Activated CD8-positive, alpha-beta memory T cell treated with anti-CD3 and anti-CD28 coated beads, Interleukin-2, amount 10 ng/mL, durations not matched to agents 7 days and 5 days (primary cell): ENCODE results near the gene DYDC2. TPM values are rescaled to one million over a fixed set of nuclear protein-coding genes. Genes with fewer than 3 reads are reported as not detected.
"Not testable (repeated sequence)": the region's sequence is repeated elsewhere in the genome, so short reads cannot be mapped to it uniquely, and the experiment has no call there.

Experiments used
- ATAC-seq: fragments of 150-1000 bp; cut with Tn5 transposase; one replicate; pipeline ENCODE4 v1.10.0; 2021; ENCODE audit warnings: moderate library complexity
- CTCF ChIA-PET: fragments of 350-600 bp; sonication (Branson Sonifier 250); formaldehyde crosslinking; loops from one replicate; lab custom pipeline; 2021; ENCODE audit warnings: antibody characterized with exemption; lab: Charles Lee
- DNase-seq: peaks from one replicate; pipeline ENCODE4 v3.0.0-alpha.2; 2020
- H3K27ac Mint-ChIP-seq: one replicate; pipeline ENCODE4 v1.8.0; 2021; ENCODE audit warnings: mild to moderate bottlenecking, mixed read lengths
- H3K27me3 Mint-ChIP-seq: one replicate; pipeline ENCODE4 v1.8.0; 2021; ENCODE audit warnings: mixed read lengths
- H3K36me3 Mint-ChIP-seq: one replicate; pipeline ENCODE4 v1.8.0; 2021; ENCODE audit warnings: mild to moderate bottlenecking, mixed read lengths
- H3K4me1 Mint-ChIP-seq: one replicate; pipeline ENCODE4 v1.8.0; 2021; ENCODE audit warnings: mixed read lengths
- H3K4me3 Mint-ChIP-seq: one replicate; pipeline ENCODE4 v1.8.0; 2021; ENCODE audit warnings: mild to moderate bottlenecking, moderate library complexity, mixed read lengths
- H3K9me3 Mint-ChIP-seq: one replicate; pipeline ENCODE4 v1.8.0; 2022; ENCODE audit warnings: low read depth, mixed read lengths
- total RNA-seq, 2 experiments: library from RNA; stranded (reverse); gene quantifications; one replicate each; pipeline ENCODE4 v1.2.3, GENCODE V29; 2021

DYDC2 gene
- total RNA-seq, 2 experiments from 2014 or later = not detected

DNA sequence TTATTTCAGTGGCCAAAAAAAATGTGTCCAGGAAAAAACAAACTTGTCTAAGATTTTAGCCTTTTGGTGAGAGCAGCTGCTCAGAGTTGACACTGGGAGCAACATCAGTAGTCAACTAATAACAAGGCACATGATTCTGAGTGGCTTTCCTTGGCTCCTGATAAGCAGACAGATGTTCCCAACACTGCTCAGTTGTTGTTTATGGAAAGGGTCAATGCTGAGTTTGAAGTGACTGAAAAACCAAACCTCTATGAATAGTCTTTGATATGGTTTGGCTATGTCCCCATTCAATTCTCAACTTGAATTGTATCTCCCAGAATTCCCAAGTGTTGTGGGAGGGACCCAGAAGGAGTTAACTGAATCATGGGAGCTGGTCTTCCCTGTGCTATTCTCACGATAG lies 12.3 kb upstream of the DYDC2 start:
- peaks cover 15% of the 10 kb centered on the region for H3K27me3 Mint-ChIP-seq
- CTCF ChIA-PET = no interaction called here
- no peaks in the 10 kb centered on the region for H3K36me3 Mint-ChIP-seq
- no peaks in the 10 kb centered on the region for H3K9me3 Mint-ChIP-seq
- no peak overlapping the region for H3K27ac Mint-ChIP-seq
- ATAC-seq (no peak), DNase-seq (no peak)
- no peaks in the 10 kb centered on the region for H3K4me1 Mint-ChIP-seq
- no peak overlapping the region for H3K4me3 Mint-ChIP-seq

DNA sequence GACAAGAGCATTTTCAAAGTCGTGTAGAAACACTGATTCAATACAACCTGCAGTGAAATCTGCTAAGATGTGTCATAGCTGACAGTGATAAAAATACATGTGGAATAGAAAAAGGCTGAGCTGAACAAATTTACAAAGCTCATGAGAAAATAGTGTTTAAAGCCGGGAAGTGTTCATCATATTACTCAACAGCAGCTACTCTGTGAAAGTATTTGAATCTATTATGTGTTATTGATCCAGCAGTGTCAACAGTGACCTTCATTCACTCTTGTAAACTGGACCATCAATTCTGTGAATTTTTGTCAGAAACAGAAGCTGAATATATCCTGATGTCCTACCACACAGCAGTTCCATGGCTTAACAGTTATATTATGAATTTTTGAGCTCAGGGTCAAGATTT lies 11.7 kb upstream of the DYDC2 start:
- DNase-seq (no peak), ATAC-seq (no peak)
- CTCF ChIA-PET = no interaction called here
- Mint-ChIP-seq H3K4me3 (no peak overlapping the region), H3K9me3 (no peaks in the 10 kb centered on the region), H3K36me3 (no peaks in the 10 kb centered on the region), H3K4me1 (no peaks in the 10 kb centered on the region), H3K27me3 (peaks cover 10% of the 10 kb centered on the region), H3K27ac (no peak overlapping the region)

DNA sequence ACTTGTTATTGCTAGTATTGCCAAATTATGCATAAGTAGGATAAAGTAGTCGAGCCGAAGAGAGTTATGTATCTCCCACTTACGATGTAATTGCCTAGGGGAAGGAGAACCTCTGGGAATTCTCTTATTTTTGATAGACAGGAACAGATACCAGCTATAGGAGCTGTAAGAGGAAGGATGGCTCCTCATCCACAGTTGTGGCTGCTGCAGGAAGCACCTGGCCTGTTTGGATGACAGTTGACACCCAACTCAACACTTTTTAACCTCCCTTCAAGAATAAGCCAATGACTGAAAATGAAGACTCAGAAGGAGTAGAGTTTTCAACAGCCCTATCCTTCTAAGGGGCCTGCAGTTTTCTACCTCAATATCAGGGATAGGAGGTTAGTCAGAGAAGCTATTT lies 6.3 kb upstream of the DYDC2 start:
- no peak overlapping the region for H3K4me3 Mint-ChIP-seq
- CTCF ChIA-PET = interaction anchor here (2.0 kb wide), 1 partner anchor 28 kb away, joined by 5 read pairs; no protein-coding TSS in a partner anchor
- H3K36me3 Mint-ChIP-seq = no peaks in the 10 kb centered on the region
- ATAC-seq (no peak), DNase-seq (no peak)
- H3K27ac Mint-ChIP-seq = no peak overlapping the region
- H3K27me3 Mint-ChIP-seq = peaks cover 33% of the 10 kb centered on the region
- no peaks in the 10 kb centered on the region for H3K9me3 Mint-ChIP-seq
- H3K4me1 Mint-ChIP-seq = no peaks in the 10 kb centered on the region

- no peaks in the 10 kb centered on the region for H3K36me3 Mint-ChIP-seq
- no peak for DNase-seq
- H3K27me3 Mint-ChIP-seq = peaks cover 43% of the 10 kb centered on the region
- H3K4me3 Mint-ChIP-seq = no peak overlapping the region
- H3K9me3 Mint-ChIP-seq = no peaks in the 10 kb centered on the region
- peaks cover 1% of the 10 kb centered on the region for H3K4me1 Mint-ChIP-seq
- ATAC-seq = no peak
- CTCF ChIA-PET = interaction anchor here (2.0 kb wide), 1 partner anchor 27 kb away, joined by 5 read pairs; no protein-coding TSS in a partner anchor
- no peak overlapping the region for H3K27ac Mint-ChIP-seq
These were observed 5.4 kb upstream of the DYDC2 start for GRCh38 chr10:80351220-80351619.

- ATAC-seq = no peak
- Mint-ChIP-seq H3K27ac (no peak overlapping the region), H3K27me3 (peaks cover 59% of the 10 kb centered on the region), H3K4me1 (peaks cover 8% of the 10 kb centered on the region), H3K36me3 (no peaks in the 10 kb centered on the region), H3K9me3 (no peaks in the 10 kb centered on the region), H3K4me3 (peak overlapping the region; percentile 30)
- no peak for DNase-seq
- CTCF ChIA-PET = no interaction called here
These were observed 639 bp downstream of the DYDC2 start for GRCh38 chr10:80356989-80357850.

- Mint-ChIP-seq H3K4me3 (no peak overlapping the region), H3K27me3 (peaks cover 54% of the 10 kb centered on the region), H3K4me1 (peaks cover 8% of the 10 kb centered on the region), H3K27ac (no peak overlapping the region), H3K36me3 (no peaks in the 10 kb centered on the region), H3K9me3 (no peaks in the 10 kb centered on the region)
- ATAC-seq (no peak), DNase-seq (no peak)
- CTCF ChIA-PET = no interaction called here
These were observed 1.2 kb downstream of the DYDC2 start for GRCh38 chr10:80357851-80358125.

DNA sequence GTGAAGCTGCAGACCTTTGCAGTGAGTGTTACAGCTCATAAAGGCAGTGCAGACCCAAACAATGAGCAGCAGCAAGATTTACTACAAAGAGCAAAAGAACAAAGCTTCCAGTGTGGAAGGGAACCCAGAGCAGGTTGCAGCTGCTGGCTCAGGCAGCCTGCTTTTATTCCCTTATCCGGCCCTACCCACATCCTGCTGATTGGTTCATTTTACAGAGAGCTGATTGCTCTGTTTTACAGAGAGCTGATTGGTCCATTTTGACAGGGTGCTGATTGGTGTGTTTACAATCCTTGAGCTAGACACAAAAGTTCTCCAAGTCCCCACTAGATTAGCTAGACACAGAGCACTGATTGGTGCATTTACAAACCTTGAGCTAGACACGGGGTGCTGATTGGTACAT lies 2.3 kb downstream of the DYDC2 start:
- H3K27ac Mint-ChIP-seq = not testable (repeated sequence)

GRCh38 chr10:80359644-80360043 lies 3.1 kb downstream of the DYDC2 start:
- peaks cover 51% of the 10 kb centered on the region for H3K27me3 Mint-ChIP-seq
- no peak overlapping the region for H3K27ac Mint-ChIP-seq
- H3K4me3 Mint-ChIP-seq = no peak overlapping the region
- DNase-seq (no peak), ATAC-seq (no peak)
- no peaks in the 10 kb centered on the region for H3K36me3 Mint-ChIP-seq
- H3K9me3 Mint-ChIP-seq = no peaks in the 10 kb centered on the region
- CTCF ChIA-PET = no interaction called here
- H3K4me1 Mint-ChIP-seq = peaks cover 8% of the 10 kb centered on the region

More for the DNA sequence above, 2.3 kb downstream of the DYDC2 start:
- H3K4me3 Mint-ChIP-seq, CTCF ChIA-PET, H3K4me1 Mint-ChIP-seq, ATAC-seq, DNase-seq, H3K9me3 Mint-ChIP-seq, H3K36me3 Mint-ChIP-seq: not testable (repeated sequence)
- H3K27me3 Mint-ChIP-seq = peaks cover 50% of the 10 kb centered on the region

DNA sequence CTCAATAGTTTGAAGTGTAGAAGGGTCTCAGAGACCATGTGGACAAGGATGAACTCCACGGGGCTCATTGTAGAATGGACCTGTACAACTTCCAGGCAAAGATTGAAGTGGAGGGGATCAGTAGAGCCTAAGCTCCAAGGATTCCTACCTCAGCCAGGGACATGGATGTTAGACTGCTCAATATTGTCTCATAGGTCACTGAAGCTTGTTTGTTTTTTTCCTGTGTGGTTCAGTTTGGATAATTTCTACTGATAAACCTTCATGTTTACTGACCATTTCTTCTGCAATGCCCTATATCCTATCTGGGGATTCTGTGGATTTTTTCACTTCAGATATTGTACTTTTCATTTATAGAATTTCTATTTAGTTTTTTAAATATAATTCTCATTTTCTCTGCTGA lies 8.9 kb downstream of the DYDC2 start:
- no peaks in the 10 kb centered on the region for H3K4me1 Mint-ChIP-seq
- ATAC-seq = no peak
- H3K4me3 Mint-ChIP-seq = no peak overlapping the region
- H3K36me3 Mint-ChIP-seq = peaks cover 7% of the 10 kb centered on the region
- peaks cover 22% of the 10 kb centered on the region for H3K27me3 Mint-ChIP-seq
- H3K9me3 Mint-ChIP-seq = peaks cover 7% of the 10 kb centered on the region
- CTCF ChIA-PET = no interaction called here
- no peak overlapping the region for H3K27ac Mint-ChIP-seq
- no peak for DNase-seq

GRCh38 chr10:80371467-80371866 lies 14.9 kb downstream of the DYDC2 start:
- H3K27me3 Mint-ChIP-seq = peaks cover 10% of the 10 kb centered on the region

DNA sequence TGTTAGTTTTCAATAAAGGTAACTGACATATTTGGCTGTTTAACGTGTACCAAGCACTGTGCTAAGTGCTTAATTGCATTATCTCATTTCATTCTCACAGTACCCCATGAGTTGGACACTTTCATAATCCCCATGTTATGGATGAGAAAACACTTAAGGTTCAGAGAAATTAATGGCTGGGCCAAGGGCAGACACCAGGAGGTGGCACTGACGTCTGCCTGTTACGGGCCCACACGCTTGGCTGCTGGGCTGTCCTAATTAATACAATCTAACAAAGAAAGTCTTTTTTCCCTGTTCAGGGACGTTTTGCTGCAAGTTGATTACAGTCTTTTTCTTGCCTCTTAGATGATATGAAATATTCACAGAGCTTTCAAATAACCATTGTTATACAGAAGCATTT lies 16.1 kb downstream of the DYDC2 start:
- CTCF ChIA-PET = interaction anchor here (0.6 to 1.0 kb wide), 2 partner anchors 7 to 231 kb away, joined by 3 read pairs; no protein-coding TSS in a partner anchor
- DNase-seq (no peak), ATAC-seq (no peak)
- Mint-ChIP-seq H3K27me3 (peaks cover 14% of the 10 kb centered on the region), H3K4me3 (no peak overlapping the region), H3K4me1 (peaks cover 1% of the 10 kb centered on the region), H3K9me3 (peaks cover 4% of the 10 kb centered on the region), H3K36me3 (peaks cover 4% of the 10 kb centered on the region), H3K27ac (no peak overlapping the region)

More at GRCh38 chr10:80371467-80371866, 14.9 kb downstream of the DYDC2 start:
- ATAC-seq (no peak), DNase-seq (no peak)
- no peaks in the 10 kb centered on the region for H3K4me1 Mint-ChIP-seq
- no peak overlapping the region for H3K4me3 Mint-ChIP-seq
- peaks cover 7% of the 10 kb centered on the region for H3K9me3 Mint-ChIP-seq
- no peak overlapping the region for H3K27ac Mint-ChIP-seq
- peaks cover 7% of the 10 kb centered on the region for H3K36me3 Mint-ChIP-seq
- CTCF ChIA-PET = no interaction called here

GRCh38 chr10:80373502-80373901 lies 16.9 kb downstream of the DYDC2 start:
- ATAC-seq = no peak
- no peak overlapping the region for H3K4me3 Mint-ChIP-seq
- H3K4me1 Mint-ChIP-seq = peaks cover 6% of the 10 kb centered on the region
- H3K9me3 Mint-ChIP-seq = no peaks in the 10 kb centered on the region
- H3K27ac Mint-ChIP-seq = no peak overlapping the region
- H3K27me3 Mint-ChIP-seq = peaks cover 10% of the 10 kb centered on the region
- CTCF ChIA-PET = no interaction called here
- H3K36me3 Mint-ChIP-seq = no peaks in the 10 kb centered on the region
- DNase-seq = no peak

DNA sequence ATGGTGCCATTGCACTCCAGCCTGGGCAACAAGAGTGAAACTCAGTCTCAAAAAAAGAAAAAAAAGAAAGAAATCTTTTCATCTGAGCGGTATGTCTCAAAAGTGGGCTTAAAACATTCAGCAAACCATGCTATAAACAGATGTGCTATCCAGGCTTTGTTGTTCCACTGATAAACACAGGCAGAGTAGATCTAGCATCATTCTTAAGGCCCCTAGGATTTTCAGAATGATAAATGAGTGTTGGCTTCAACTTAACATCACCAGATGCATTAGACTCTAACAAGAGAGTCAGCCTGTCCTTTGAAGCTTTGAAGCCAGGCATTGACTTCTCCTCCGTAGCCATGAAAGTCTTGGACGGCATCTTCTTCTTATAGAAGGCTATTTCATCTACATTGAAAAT lies 23.1 kb downstream of the DYDC2 start:
- peaks cover 15% of the 10 kb centered on the region for H3K4me1 Mint-ChIP-seq
- H3K27ac Mint-ChIP-seq = no peak overlapping the region
- no peaks in the 10 kb centered on the region for H3K9me3 Mint-ChIP-seq
- DNase-seq (no peak), ATAC-seq (no peak)
- H3K27me3 Mint-ChIP-seq = peaks cover 18% of the 10 kb centered on the region
- CTCF ChIA-PET = interaction anchor here (1.0 to 4.7 kb wide), 4 partner anchors 7 to 205 kb away, joined by 3 to 36 read pairs (median 6); no protein-coding TSS in a partner anchor
- no peaks in the 10 kb centered on the region for H3K36me3 Mint-ChIP-seq
- no peak overlapping the region for H3K4me3 Mint-ChIP-seq

GRCh38 chr10:80380185-80380584 lies 23.6 kb downstream of the DYDC2 start:
- no peak for ATAC-seq
- CTCF ChIA-PET = interaction anchor here (0.6 to 4.7 kb wide), 5 partner anchors 8 to 1899 kb away, joined by 3 to 36 read pairs (median 3); no protein-coding TSS in a partner anchor
- Mint-ChIP-seq H3K4me3 (no peak overlapping the region), H3K27ac (no peak overlapping the region), H3K27me3 (peaks cover 18% of the 10 kb centered on the region), H3K4me1 (peaks cover 15% of the 10 kb centered on the region), H3K36me3 (no peaks in the 10 kb centered on the region), H3K9me3 (no peaks in the 10 kb centered on the region)
- DNase-seq = no peak
